ENCODE results near the gene LNPEP.
"Not testable (repeated sequence)": the region's sequence is repeated elsewhere in the genome, so short reads cannot be mapped to it uniquely, and the experiment has no call there.

LNPEP gene

DNA sequence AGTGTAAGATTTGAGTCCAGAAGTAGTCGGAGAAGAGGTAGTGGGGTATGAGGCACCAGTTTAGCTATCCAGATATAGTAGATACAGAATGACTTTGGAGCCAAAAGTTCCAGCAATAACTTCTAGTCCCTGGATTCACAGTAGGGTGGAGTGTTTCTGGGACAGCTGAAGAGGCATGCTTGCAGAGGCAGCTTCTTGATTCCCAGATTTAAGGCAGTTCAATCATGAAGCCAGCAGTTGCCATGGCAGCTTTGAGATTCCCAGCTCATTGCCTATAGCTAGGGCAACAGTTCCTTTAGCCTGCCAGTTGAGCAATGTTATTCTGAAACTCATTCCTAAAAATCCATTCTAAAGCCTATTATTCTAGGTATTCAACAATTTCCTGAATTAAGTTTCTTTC is 127.4 kb downstream of the LNPEP start:
- DNase-seq (ENCODE audit: low read depth in 2 of 2), result no peak

DNA sequence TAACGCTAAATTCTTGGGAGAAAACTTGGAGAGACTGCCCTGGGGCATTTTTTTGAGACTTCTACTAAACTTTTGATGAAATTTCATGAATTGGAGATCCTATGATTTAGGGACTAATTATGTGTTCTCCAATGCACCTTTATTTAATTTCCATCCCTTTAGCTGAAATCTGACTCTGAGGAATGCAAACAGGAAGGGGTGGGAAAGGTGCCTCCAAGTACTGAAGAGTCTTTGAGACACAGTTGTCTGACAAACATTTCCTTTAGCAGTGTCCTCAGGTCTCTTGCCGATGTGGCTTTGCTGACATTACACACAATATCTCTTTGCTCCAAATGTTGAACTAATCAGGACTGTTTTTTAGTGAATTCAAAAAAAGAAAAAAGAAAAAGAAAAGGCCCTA is 129.6 kb downstream of the LNPEP start:
- DNase-seq (ENCODE audit: low read depth in 2 of 2), result no peak

DNA sequence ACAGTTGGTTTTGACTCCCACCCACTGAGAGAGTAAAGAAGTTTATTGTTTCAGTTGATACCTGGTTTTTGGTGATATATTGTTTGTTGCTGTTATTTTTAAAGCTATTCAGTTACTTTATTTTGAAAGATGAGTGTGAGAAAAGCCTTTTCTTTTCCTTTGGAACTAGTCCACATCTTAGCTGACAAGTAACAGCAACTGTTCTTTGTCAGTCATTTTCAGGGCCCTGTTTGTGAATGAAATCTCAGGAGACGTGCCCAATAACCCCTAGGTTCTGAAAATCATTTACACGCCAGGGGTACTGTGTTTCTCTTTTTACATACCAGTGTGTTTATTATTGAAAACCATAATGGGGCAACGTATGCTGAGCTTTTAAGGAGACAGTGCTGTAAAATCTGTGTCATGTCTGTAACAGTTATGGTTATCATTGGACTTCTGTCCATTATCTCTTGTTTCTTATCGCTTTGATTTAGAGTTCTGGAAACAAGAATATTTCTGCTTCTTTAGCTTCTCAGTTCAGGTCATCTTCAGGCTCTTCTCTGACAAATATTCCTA is 131.5 kb downstream of the LNPEP start:
- DNase-seq (ENCODE audit: low read depth in 2 of 2), result no peak

DNA sequence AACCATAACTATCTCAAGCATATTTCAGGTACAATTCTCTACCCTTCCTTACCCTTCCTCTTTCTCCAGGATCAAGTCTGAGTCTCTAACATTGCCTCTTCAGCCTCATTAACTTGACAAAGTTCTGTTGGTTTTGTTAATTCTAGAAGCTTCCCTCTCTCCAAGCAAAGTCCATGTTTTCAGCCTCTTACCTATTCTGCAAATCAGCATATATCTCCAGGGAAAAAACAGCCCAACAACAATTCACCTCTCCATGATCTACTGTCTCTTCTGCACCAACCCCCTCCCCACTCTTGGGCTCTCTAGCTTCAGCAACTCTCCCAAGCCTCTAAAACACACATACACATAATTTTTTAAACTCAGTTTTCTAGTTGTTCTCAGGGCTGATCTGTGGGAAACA is 134.4 kb downstream of the LNPEP start:
- DNase-seq (ENCODE audit: low read depth in 2 of 2), result no peak

DNA sequence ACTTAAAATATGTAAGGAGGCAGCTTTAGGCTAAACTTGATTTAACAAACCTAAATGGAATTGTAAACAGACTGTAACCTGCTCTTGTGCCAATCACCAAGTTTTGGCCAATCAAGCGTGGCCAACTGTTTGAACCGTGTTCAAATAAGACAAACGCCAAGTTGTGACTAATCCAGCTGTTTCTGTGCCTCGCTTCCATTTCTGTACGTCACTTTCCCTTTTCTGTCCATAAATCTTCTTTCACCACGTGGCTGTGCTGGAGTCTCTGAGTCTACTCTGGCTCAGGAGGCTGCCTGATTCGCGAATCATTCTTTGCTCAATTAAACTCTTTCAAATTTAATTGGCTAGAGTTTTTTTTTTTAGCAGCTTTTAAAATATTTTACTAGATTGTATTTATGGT is 135.2 kb downstream of the LNPEP start:
- DNase-seq (ENCODE audit: low read depth in 2 of 2), result no peak

DNA sequence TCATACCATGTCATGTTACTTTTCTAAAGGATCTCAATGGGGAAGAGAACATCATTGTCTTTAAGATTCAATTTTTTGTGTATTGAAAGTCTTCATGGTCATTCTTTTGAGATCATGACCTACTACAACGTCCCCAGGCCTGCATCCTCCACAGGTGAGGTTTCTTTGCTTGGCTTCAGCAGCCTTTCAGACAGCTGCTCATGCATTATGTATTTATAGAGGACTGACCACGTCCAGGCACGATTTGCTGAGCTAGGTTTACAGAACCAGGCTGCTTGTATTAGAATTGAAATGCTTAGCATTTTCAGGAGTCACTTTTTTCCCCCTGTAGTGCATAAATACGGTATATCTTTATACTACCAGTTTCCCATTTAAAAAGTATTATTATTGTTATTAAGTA is 136.1 kb downstream of the LNPEP start:
- no peak for DNase-seq (ENCODE audit: low read depth in 2 of 2)

DNA sequence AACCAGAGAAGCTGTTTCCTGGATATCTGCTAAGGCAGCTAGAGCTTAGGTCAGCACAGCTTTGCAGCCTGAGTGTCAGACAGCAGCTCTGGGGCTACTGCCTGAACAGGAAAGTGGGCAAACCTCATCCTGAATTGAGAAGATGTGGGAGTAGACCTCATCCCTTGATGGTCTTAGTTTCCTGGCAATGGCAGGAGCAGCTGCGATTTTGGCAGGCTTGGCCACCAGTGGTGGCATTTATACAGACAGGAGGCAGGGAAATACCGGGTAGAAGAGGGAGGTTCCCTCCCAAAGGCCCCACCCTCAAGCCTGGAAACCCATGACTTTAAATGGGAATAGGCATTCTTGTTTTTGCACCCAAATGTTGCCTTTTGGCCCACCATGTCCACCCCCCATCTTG is 136.8 kb downstream of the LNPEP start:
- DNase-seq (ENCODE audit: low read depth in 2 of 2), result no peak

DNA sequence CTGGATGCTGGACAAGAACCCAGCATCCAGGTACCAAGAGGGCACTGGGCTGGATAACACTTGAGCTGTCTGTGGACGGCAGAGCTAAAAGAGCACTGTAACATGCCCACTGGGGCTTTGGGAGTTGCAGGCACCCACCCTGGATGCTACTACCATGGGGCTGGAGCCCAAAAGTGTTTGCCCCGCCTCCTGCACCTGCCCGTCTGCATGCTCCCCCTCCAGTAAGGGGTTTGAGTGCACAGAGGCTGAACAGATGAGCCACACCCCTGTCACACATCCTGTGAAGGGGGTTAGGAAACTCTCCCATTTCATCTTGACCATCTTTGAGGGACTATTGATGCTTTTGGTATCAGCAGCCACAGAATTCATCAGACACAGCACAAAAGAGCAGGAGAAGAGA is 137.5 kb downstream of the LNPEP start:
- DNase-seq (ENCODE audit: low read depth in 2 of 2), result no peak

DNA sequence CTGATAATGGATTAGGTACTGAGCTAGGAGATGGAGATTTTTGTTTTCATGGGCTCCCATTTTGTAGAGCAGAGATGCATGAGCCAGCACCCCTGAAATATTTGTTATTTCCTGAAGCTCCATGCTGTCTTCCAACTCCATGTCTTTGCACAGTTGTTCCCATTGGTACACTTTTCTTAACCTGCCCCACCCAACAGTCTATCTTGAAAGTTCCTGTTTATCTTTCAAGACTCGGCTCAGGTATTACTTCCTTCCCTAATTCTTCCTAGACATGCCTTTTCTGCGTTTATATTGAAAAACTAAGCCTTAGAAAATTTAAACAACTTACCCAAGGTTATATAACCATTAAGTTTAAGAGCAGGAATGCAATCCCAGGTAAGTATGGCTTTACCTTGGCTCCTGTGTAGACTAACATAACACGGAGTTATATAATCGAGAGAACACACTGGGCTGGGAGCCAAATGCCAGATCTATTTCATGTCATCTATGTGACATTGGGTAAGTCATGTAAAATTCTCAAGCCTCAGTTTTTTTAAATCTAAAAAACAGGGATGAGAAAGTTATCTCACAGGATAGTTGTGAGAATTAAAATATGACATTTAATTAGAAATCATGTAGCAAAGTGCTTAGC is 139.1 kb downstream of the LNPEP start:
- no peak for DNase-seq (ENCODE audit: low read depth in 2 of 2)

DNA sequence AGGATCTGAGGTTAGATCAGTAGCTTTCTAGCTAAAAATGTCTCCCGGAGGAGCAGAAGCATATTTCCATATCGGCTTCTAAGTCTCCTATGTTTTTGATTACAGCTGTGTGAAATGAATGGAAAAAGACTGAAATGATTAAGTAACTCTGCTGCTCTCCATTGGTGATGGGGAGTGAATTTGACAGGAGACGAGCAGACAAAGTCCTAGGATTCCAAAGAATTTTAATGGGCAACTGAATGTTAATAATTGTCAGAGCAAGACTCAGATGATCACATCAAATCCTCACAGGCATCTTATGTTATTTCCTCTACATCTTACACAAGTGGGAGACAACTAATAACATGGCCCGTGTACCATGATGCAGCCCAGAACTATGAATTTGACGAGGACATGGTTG is 139.8 kb downstream of the LNPEP start:
- DNase-seq (ENCODE audit: low read depth in 2 of 2), result no peak

DNA sequence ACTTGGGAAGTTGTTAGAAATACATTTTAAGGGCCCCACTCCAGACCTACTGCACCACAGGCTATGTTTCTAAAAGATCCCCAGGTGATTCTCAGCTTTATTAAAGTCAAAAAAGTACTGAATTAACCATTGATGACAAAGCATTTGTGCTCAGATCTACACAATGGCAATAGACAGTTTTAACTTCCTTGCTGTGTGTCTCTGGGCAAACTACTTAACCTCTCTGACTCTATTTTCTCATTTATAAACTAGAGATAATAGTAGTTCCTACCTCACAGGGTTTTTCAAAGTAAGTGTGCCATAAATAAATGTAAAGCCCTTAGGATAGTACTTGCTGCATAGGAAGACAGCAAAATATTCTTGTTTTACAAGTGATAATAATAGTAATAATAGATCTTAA is 140.2 kb downstream of the LNPEP start:
- no peak for DNase-seq (ENCODE audit: low read depth in 2 of 2)

DNA sequence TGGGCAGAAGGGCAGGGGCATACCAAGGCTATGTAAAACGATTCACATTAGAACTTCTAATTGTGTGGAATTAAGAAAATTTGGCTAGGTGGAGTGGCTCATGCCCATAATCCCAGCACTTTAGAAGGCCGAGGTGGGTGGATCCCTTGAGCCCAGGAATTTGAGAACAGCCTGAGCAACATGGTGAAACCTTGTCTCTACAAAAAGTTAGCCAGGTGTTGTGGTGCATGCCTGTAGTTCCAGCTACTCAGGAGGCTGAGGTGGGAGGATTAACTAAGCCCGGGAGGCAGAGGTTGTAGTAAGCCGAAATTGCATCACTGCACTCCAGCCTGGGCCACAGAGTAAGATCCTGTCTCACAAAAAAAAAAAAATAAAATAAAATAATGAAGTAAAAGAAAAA is 141.4 kb downstream of the LNPEP start:
- DNase-seq (ENCODE audit: low read depth in 2 of 2), result no peak

DNA sequence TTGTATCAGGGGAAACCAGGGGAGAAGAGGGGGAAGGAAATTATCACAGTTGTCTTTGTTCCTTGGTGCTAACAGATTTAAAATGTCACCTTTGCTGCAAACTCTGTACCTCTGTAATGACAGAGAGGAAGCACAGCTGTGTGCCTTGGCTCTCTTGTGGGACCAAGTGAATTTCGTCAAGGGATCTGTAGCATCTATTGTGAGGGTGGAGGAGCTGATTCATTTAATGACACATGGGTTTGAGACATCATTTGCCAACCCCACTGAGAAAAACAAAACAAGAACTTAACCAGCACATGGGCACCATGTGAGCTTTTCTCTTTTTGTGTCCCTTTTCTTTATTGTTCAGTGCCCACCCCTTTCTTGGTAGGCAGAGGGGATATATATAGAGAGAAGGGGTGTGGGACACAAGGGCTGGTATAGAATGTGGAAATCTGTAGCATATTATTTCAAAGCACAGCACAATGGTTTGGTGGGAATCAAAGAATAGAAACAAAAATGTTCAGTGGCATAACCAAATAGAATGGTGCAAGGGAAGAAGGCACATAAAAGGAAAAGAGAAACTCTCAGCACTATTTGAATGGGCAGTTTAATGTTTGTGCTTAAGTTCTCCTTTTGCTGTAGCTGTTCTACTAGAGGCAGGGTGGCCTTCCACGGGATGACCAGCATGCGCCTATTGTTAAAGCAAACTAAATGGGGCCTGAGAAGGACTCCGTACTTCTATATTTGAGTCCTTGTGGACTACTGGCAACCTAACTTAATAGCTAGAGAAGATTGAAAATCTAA is 143.3 kb downstream of the LNPEP start:
- DNase-seq (ENCODE audit: low read depth in 2 of 2), result no peak

DNA sequence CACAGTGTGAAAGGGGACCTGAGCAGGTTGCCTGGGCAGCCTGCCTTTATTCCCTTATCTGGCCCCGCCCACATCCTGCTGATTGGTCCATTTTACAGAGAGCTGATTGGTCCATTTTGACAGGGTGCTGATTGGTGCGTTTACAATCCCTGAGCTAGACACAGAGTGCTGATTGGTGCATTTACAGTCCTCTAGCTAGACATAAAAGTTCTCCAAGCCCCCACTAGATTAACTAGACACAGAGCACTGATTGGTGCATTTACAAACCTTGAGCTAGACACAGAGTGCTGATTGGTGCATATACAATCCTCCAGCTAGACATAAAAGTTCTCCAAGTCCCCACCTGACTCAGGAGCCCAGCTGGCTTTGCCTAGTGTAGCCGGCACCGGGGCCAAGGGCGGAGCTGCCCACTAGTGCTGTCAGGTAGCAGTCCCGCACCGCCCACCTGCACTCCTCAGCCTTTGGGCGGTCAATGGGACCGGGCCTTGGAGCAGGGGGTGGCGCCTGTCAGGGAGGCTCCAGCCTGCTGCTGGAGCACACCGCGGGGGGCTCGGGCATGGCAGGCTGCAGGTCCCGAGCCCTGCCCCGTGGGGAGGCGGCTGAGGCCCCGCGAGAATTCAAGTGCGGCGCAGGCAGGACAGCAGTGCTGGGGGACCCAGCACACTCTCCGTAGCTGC is 149.0 kb downstream of the LNPEP start:
- DNase-seq (ENCODE audit: low read depth in 2 of 2), result not testable (repeated sequence)

DNA sequence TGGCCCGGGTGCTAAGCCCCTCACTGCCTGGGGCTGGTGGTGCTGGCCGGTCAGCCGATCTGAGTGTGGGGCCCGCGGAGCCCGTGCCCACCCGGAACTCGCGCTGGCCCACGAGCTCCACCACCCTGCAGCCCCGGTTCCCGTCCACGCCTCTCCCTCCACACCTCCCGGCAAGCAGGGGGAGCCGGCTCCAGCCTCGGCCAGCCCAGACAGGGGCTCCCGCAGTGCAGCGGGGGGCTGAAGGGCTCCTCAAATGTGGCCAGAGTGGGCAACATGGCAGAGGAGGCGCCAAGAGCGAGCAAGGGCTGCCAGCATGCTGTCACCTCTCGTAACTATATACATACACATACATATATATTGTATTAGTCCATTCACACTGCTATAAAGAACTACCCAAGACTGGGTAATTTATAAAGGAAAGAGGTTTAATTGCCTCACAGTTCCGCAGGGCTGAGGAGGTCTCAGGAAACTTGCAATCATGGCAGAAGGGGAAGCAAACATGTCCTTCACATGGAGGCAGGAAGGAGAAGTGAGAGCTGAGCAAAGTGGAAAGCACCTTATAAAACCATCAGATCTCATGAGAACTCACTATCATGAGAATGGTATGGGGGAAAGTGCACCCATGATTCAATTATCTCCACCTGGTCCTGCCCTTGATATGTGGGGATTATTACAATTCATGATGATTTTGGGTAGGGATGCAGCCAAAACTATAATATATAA is 149.7 kb downstream of the LNPEP start:
- no peak for DNase-seq (ENCODE audit: low read depth in 2 of 2)

All from activated CD4-positive, alpha-beta T cell treated with anti-CD3 and anti-CD28 coated beads for 24 hours (primary cell).